ENCODE results near the gene RTKN2.

RTKN2 gene

GRCh38 chr10:62217683-62218082, 51.0 kb downstream of the RTKN2 start:
- no peak for DNase-seq

- DNase-seq, result no peak
These were observed 54.2 kb downstream of the RTKN2 start for GRCh38 chr10:62214364-62214874.

GRCh38 chr10:62205750-62206399, 62.8 kb downstream of the RTKN2 start:
- DNase-seq, result no peak

- no peak for DNase-seq
These were observed 69.1 kb downstream of the RTKN2 start for GRCh38 chr10:62199584-62199983.

GRCh38 chr10:62196528-62196927, 72.1 kb downstream of the RTKN2 start:
- no peak for DNase-seq

- DNase-seq, result no peak
These were observed 73.0 kb downstream of the RTKN2 start for GRCh38 chr10:62195675-62195926.

GRCh38 chr10:62194924-62195674, 73.5 kb downstream of the RTKN2 start:
- DNase-seq, result no peak

GRCh38 chr10:62193479-62193878, 75.2 kb downstream of the RTKN2 start:
- DNase-seq, result no peak

GRCh38 chr10:62189131-62189530, 79.5 kb downstream of the RTKN2 start:
- no peak for DNase-seq

GRCh38 chr10:62188021-62188616, 80.5 kb downstream of the RTKN2 start:
- DNase-seq, result no peak

- no peak for DNase-seq
These were observed 81.5 kb downstream of the RTKN2 start for GRCh38 chr10:62186999-62187675.

GRCh38 chr10:62185919-62186692, 82.5 kb downstream of the RTKN2 start:
- no peak for DNase-seq

GRCh38 chr10:62183857-62184795, 84.5 kb downstream of the RTKN2 start:
- no peak for DNase-seq

GRCh38 chr10:62183442-62183841, 85.2 kb downstream of the RTKN2 start:
- no peak for DNase-seq

- DNase-seq, result no peak
These were observed 86.0 kb downstream of the RTKN2 start for GRCh38 chr10:62182595-62182994.

GRCh38 chr10:62182171-62182570, 86.5 kb downstream of the RTKN2 start:
- DNase-seq, result no peak

- DNase-seq, result no peak
These were observed 88.0 kb downstream of the RTKN2 start for GRCh38 chr10:62180677-62181076.

GRCh38 chr10:62178568-62178967, 90.1 kb downstream of the RTKN2 start:
- no peak for DNase-seq

GRCh38 chr10:62177111-62177510, 91.5 kb downstream of the RTKN2 start:
- DNase-seq, result no peak

GRCh38 chr10:62175251-62175650, 93.4 kb downstream of the RTKN2 start:
- DNase-seq, result no peak

- no peak for DNase-seq
These were observed 96.2 kb downstream of the RTKN2 start for GRCh38 chr10:62172465-62172864.

- DNase-seq, result no peak
These were observed 96.9 kb downstream of the RTKN2 start for GRCh38 chr10:62171791-62172190.

Measured in NCI-H1048 (cell line).